BJ (cell line): ENCODE results near the gene STEAP3. TPM values are rescaled to one million over a fixed set of nuclear protein-coding genes. Genes with fewer than 3 reads are reported as not detected.

Source experiments
- CTCF ChIA-PET: fragments of 350-600 bp; formaldehyde crosslinking; extraction: SDS; loops from one replicate; lab custom pipeline; 2021; ENCODE audit warnings: antibody characterized with exemption, inconsistent platforms; lab: Yijun Ruan, JAX
- POLR2A ChIA-PET: fragments of 300-600 bp; sonication (Branson Sonifier 250); formaldehyde crosslinking; extraction: SDS; loops from one replicate; lab custom pipeline; 2021; ENCODE audit warnings: antibody characterized with exemption; lab: Charles Lee
- DNase-seq: peaks from one replicate; pipeline ENCODE4 v3.0.0-alpha.2; 2011; ENCODE audit warnings: low read depth
- H3K27me3 ChIP-seq: 2 replicates; pipeline ENCODE4 v1.6.0; 2011; ENCODE audit warnings: low read length; ENCODE audit not compliant: control insufficient read depth, insufficient read depth
- H3K36me3 ChIP-seq: 2 replicates; pipeline ENCODE4 v1.5.1; 2011; ENCODE audit warnings: low read length; ENCODE audit not compliant: control insufficient read depth, insufficient read depth
- H3K4me3 ChIP-seq: 2 replicates; pipeline ENCODE4 v1.5.1; 2011; ENCODE audit warnings: low read depth, mild to moderate bottlenecking, control low read depth, low read length
- CTCF ChIP-seq: IDR thresholded peaks from 2 replicates; pipeline ENCODE4 v1.5.1; 2011; ENCODE audit warnings: low read depth, mild to moderate bottlenecking, control low read depth, inconsistent platforms, low read length, moderate library complexity; ENCODE audit not compliant: insufficient read depth
- polyA plus RNA-seq: library from polyadenylated mRNA; depleted of rRNA; stranded (reverse); fragments of >200 nt; gene quantifications from 2 replicates; pipeline ENCODE4 v1.2.3, GENCODE V29; 2011

STEAP3 gene
- polyA plus RNA-seq, 1 experiment = 13.9 TPM

DNA sequence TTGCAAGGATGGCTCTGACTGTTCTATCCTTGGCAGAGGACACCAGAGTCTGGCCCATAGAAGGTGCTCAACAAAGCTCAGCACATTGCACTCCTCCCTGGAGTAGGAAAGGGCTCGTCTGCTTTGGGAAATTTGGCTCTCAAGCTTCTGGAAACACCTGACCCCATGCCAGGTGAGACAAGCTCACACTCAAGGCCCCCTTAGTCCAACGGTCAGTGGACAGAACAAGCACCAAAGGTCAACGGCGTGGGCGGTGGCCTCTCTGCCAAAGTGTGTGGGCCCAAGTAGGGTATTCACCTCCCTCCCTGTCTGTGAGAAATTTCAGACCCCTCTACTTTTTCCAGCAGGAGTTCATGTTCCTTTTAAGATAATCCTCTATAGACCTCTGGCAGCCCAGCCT is 2.0 kb upstream of the STEAP3 start:
- H3K4me3 ChIP-seq = no peak overlapping the region
- TF ChIP-seq CTCF = no peak
- POLR2A ChIA-PET = no interaction called here
- DNase-seq = no peak
- no peaks in the 10 kb centered on the region for H3K36me3 ChIP-seq
- CTCF ChIA-PET = interaction anchor here (0.8 to 4.9 kb wide), 3 partner anchors 9 to 44 kb away, joined by 3 to 34 read pairs (median 3); no protein-coding TSS in a partner anchor
- H3K27me3 ChIP-seq = no peaks in the 10 kb centered on the region

GRCh38 chr2:119222213-119222612 is 1.4 kb upstream of the STEAP3 start:
- H3K27me3 ChIP-seq = no peaks in the 10 kb centered on the region
- no peaks in the 10 kb centered on the region for H3K36me3 ChIP-seq
- H3K4me3 ChIP-seq = no peak overlapping the region
- POLR2A ChIA-PET = no interaction called here
- DNase-seq = no peak
- CTCF ChIA-PET = interaction anchor here (0.8 to 4.9 kb wide), 2 partner anchors 10 to 42 kb away, joined by 3 to 34 read pairs; no protein-coding TSS in a partner anchor
- TF ChIP-seq CTCF = no peak

DNA sequence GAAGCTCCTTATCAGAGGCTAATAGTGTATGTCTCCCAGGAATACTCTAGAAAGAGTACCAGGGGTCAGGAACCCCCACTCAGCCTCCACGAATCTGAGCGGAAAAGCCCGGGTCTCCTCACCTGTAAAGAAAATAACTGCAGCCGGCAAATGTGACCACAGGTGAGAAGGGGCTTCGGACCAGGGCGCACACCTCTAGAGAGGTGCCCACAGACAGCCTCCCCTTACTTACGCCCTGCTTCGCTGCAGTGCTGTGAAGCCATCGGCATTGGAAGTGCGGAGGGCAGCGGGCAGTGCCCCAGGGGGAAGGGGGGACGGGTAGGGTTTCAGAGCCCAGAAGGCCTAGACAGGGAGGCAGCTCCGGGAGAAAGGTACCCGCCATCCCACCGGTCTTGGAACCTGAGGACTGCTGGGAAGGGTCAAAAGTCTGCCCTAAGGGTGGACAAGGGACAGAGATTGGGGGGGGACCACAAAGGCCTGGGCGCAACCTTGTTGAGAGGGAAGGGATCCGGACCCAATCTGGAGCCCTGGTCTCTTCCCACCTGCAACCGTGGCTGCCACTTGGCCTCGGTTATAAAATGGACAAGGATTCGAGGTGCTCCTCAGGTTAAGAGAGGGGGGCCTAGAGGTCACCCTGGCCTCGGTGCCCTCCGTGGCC is 642 bp upstream of the STEAP3 start:
- TF ChIP-seq CTCF = no peak
- Histone ChIP-seq H3K27me3 (no peaks in the 10 kb centered on the region), H3K36me3 (no peaks in the 10 kb centered on the region), H3K4me3 (peak overlapping the region; percentile 65)
- CTCF ChIA-PET = interaction anchor here (1.4 to 4.9 kb wide), 3 partner anchors 41 to 68 kb away, joined by 5 to 34 read pairs (median 21); no protein-coding TSS in a partner anchor
- POLR2A ChIA-PET = no interaction called here
- no peak for DNase-seq

DNA sequence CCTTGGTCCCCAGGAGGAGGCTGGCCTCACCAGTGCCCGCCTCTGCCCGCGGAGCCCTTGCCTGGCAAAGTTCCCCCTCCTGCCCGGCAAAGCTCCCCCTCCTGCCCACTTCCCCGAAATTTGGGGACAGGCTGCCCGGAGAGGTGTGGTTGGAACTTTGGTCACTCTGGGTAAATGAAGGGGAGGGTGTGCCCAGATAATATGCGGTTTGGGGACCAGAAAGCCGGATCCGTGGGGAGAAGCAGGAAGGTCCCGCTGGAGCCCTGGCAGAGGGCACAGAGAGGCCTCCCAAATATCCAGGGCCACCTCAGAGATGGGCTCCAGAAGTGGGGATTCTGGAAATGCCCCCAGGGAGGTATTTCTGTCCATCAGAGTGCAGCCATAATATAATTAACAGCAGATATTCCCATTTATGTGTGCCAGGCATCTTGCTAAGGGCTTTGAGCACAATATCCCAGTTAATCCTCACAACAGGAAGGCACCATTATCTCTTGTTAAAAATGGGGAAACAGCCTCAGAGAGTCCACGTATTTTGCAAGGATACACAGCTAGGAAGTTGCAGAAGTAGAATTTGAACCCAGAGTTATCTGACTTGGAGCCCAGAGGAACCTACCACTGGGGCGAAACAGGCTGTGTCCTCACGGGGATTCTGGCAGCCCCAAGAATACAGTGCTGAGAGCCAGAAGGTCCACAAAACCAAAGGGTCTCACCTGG is 914 bp downstream of the STEAP3 start:
- ChIA-PET CTCF (interaction anchor here (1.1 to 4.3 kb wide), 4 partner anchors 37 to 67 kb away, joined by 3 to 21 read pairs (median 8); no protein-coding TSS in a partner anchor), POLR2A (no interaction called here)
- no peaks in the 10 kb centered on the region; the same call in 1 of the 2 replicates for H3K27me3 ChIP-seq
- no peak for DNase-seq
- peak overlapping the region; percentile 65 for H3K4me3 ChIP-seq
- no peaks in the 10 kb centered on the region for H3K36me3 ChIP-seq
- no peak for TF ChIP-seq CTCF
